Measurements from ENCODE around the gene MLPH. TPM values are rescaled to one million over a fixed set of nuclear protein-coding genes. Genes with fewer than 3 reads are reported as not detected.

The MLPH gene
- total and polyA plus RNA-seq, 2 experiments from 2014 or later = 8.1 to 10.8 TPM

- Histone ChIP-seq H3K27me3 (replicated peaks; ENCODE audit: insufficient read depth) (no peaks in the 10 kb centered on the region), H3K9me3 (ENCODE audit: low read depth) (no peaks in the 10 kb centered on the region), H3K9ac (no peak within 1 kb of the TSS), H3K9me2 (ENCODE audit: insufficient read depth) (no peaks in the 10 kb centered on the region), H3K36me3 (ENCODE audit: low read depth) (no peaks in the 10 kb centered on the region), H3K79me2 (ENCODE audit: insufficient read depth) (no peaks in the 10 kb centered on the region), H3K27ac (no peak within 1 kb of the TSS), H3K4me3 (no peak within 1 kb of the TSS), H2AFZ (no peak within 1 kb of the TSS), H3K4me2 (ENCODE audit: unreplicated experiment) (no peak within 1 kb of the TSS), H4K20me1 (ENCODE audit: insufficient read depth) (no peaks in the 10 kb centered on the region), H3F3A (ENCODE audit: insufficient read depth) (no peaks in the 10 kb centered on the region), H3K4me1 (ENCODE audit: insufficient read depth) (no peaks in the 10 kb centered on the region)
- WGBS, 2 experiments (ENCODE audit: low coverage in 1 of 2, low lambda C conversion rate in 2 of 2, missing lambda C conversion rate in 2 of 2) = 66 to 68% methylated on average over 16 of the region's 16 CpGs
- in situ Hi-C loops (cut with MboI) = loop anchor here (25.0 kb wide), 1 partner anchor 672 kb away; no protein-coding TSS in a partner anchor
- DNase-seq = peak; percentile 50
- TF ChIP-seq EZH2phosphoT487 (IDR thresholded peaks at IDR 0.05; ENCODE audit: insufficient read depth, low read depth) = no peak
- no peak for TF ChIP-seq EZH2 (IDR thresholded peaks at IDR 0.05; ENCODE audit: insufficient read depth, poor library complexity, severe bottlenecking)
Measured at GRCh38 chr2:237590272-237591140, 103.5 kb downstream of the MLPH start, which contains the start of gene RAB17. Gene RAB17, minus strand, starts transcription at chr2:237590734. Its CDS starts 4,580 bp downstream, at chr2:237586154.

- in situ Hi-C loops (cut with MboI) = loop anchor here (25.0 kb wide), 1 partner anchor 671 kb away; no protein-coding TSS in a partner anchor
- no peak overlapping the region for H3K27ac ChIP-seq
- no peaks in the 10 kb centered on the region for H3K79me2 ChIP-seq (ENCODE audit: insufficient read depth)
- no peaks in the 10 kb centered on the region for H3K9me3 ChIP-seq (ENCODE audit: low read depth)
- H3K4me3 ChIP-seq = no peak overlapping the region
- H3K4me1 ChIP-seq (ENCODE audit: insufficient read depth) = no peaks in the 10 kb centered on the region
- no peaks in the 10 kb centered on the region for H3F3A ChIP-seq (ENCODE audit: insufficient read depth)
- DNase-seq = peak; percentile 17
- no peaks in the 10 kb centered on the region for H3K27me3 ChIP-seq (replicated peaks; ENCODE audit: insufficient read depth)
- H3K36me3 ChIP-seq (ENCODE audit: low read depth) = no peaks in the 10 kb centered on the region
- WGBS, 2 experiments (ENCODE audit: low coverage in 1 of 2, low lambda C conversion rate in 2 of 2, missing lambda C conversion rate in 2 of 2) = 61 to 62% methylated on average over 17 to 19 of the region's 19 CpGs
- TF ChIP-seq EZH2phosphoT487 (IDR thresholded peaks at IDR 0.05; ENCODE audit: insufficient read depth, low read depth) (no peak), EZH2 (IDR thresholded peaks at IDR 0.05; ENCODE audit: insufficient read depth, poor library complexity, severe bottlenecking) (no peak)
- H4K20me1 ChIP-seq (ENCODE audit: insufficient read depth) = no peaks in the 10 kb centered on the region
- H3K9me2 ChIP-seq (ENCODE audit: insufficient read depth) = no peaks in the 10 kb centered on the region
- H2AFZ ChIP-seq = no peak overlapping the region
- H3K4me2 ChIP-seq (ENCODE audit: unreplicated experiment) = no peak overlapping the region
- no peak overlapping the region for H3K9ac ChIP-seq
Measured at GRCh38 chr2:237591141-237591881, 104.3 kb downstream of the MLPH start.

GRCh38 chr2:237592425-237592980 is 105.5 kb downstream of the MLPH start:
- no peak overlapping the region for H2AFZ ChIP-seq
- TF ChIP-seq EZH2 (IDR thresholded peaks at IDR 0.05; ENCODE audit: insufficient read depth, poor library complexity, severe bottlenecking) = no peak
- TF ChIP-seq EZH2phosphoT487 (IDR thresholded peaks at IDR 0.05; ENCODE audit: insufficient read depth, low read depth) = no peak
- no peaks in the 10 kb centered on the region for H3K79me2 ChIP-seq (ENCODE audit: insufficient read depth)
- no peak for DNase-seq
- H3K9me3 ChIP-seq (ENCODE audit: low read depth) = no peaks in the 10 kb centered on the region
- no peak overlapping the region for H3K27ac ChIP-seq
- no peak overlapping the region for H3K4me3 ChIP-seq
- no peaks in the 10 kb centered on the region for H3K9me2 ChIP-seq (ENCODE audit: insufficient read depth)
- no peak overlapping the region for H3K9ac ChIP-seq
- in situ Hi-C loops (cut with MboI) = loop anchor here (25.0 kb wide), 1 partner anchor 670 kb away; no protein-coding TSS in a partner anchor
- H3F3A ChIP-seq (ENCODE audit: insufficient read depth) = no peaks in the 10 kb centered on the region
- no peak overlapping the region for H3K4me2 ChIP-seq (ENCODE audit: unreplicated experiment)
- no peaks in the 10 kb centered on the region for H3K36me3 ChIP-seq (ENCODE audit: low read depth)
- 93 to 96% methylated on average over 18 of the region's 18 CpGs for WGBS, 2 experiments (ENCODE audit: low coverage in 1 of 2, low lambda C conversion rate in 2 of 2, missing lambda C conversion rate in 2 of 2)
- H4K20me1 ChIP-seq (ENCODE audit: insufficient read depth) = no peaks in the 10 kb centered on the region
- H3K27me3 ChIP-seq (replicated peaks; ENCODE audit: insufficient read depth) = no peaks in the 10 kb centered on the region
- no peaks in the 10 kb centered on the region for H3K4me1 ChIP-seq (ENCODE audit: insufficient read depth)

DNA sequence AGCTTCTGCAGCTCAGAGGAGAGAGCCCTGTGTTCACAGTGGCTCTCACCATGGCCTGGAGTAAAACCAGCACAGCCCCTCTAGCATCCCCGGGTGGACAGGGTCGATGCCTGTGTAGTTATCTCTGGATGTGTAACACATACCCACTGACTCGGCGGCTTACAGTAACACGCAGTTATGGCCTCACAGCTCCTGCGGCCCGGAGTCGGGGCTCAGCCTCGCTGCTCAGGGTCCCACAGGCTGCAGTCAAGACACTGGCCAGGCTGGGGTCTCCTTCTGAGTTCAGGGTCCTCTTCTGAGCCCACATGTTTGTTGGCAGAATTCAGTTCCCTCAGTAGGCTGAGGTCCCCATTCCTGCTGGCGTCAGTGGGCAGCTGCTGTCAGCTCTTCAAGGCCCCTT is 106.0 kb downstream of the MLPH start:
- H3K36me3 ChIP-seq (ENCODE audit: low read depth) = no peaks in the 10 kb centered on the region
- in situ Hi-C loops (cut with MboI) = loop anchor here (25.0 kb wide), 1 partner anchor 669 kb away; no protein-coding TSS in a partner anchor
- WGBS, 2 experiments (ENCODE audit: low coverage in 1 of 2, low lambda C conversion rate in 2 of 2, missing lambda C conversion rate in 2 of 2) = 84 to 85% methylated on average over 10 of the region's 10 CpGs

More for the DNA sequence above, 106.0 kb downstream of the MLPH start:
- Histone ChIP-seq H3K27me3 (replicated peaks; ENCODE audit: insufficient read depth) (no peaks in the 10 kb centered on the region), H3K27ac (no peak overlapping the region), H3K4me1 (ENCODE audit: insufficient read depth) (no peaks in the 10 kb centered on the region), H3K9me3 (ENCODE audit: low read depth) (no peaks in the 10 kb centered on the region), H3K9ac (no peak overlapping the region), H3F3A (ENCODE audit: insufficient read depth) (no peaks in the 10 kb centered on the region), H3K9me2 (ENCODE audit: insufficient read depth) (no peaks in the 10 kb centered on the region), H3K4me3 (no peak overlapping the region), H4K20me1 (ENCODE audit: insufficient read depth) (no peaks in the 10 kb centered on the region), H2AFZ (no peak overlapping the region), H3K79me2 (ENCODE audit: insufficient read depth) (no peaks in the 10 kb centered on the region), H3K4me2 (ENCODE audit: unreplicated experiment) (no peak overlapping the region)
- no peak for DNase-seq
- TF ChIP-seq EZH2 (IDR thresholded peaks at IDR 0.05; ENCODE audit: insufficient read depth, poor library complexity, severe bottlenecking) (no peak), EZH2phosphoT487 (IDR thresholded peaks at IDR 0.05; ENCODE audit: insufficient read depth, low read depth) (no peak)

All from GM23248 (cell line).